Caco-2 (cell line): ENCODE data around the gene WDR82. TPM values are rescaled to one million over a fixed set of nuclear protein-coding genes. Genes with fewer than 3 reads are reported as not detected.
A peak's percentile ranks its signal among the peaks of the same experiment; 100 is the strongest.

Experiments used
- BruUV-seq: library from RNA; stranded (reverse); fragments of 400-500 nt; replicated peaks from 2 replicates; lab custom pipeline; 2021; lab: Mats Ljungman, UMichigan
- CTCF ChIA-PET: fragments of 300-600 bp; sonication (Branson Sonifier 250); formaldehyde crosslinking; loops from one replicate; lab custom pipeline; 2022; ENCODE audit warnings: antibody characterized with exemption; lab: Charles Lee
- POLR2A ChIA-PET: fragments of 300-600 bp; sonication (Branson Sonifier 250); formaldehyde crosslinking; loops from one replicate; lab custom pipeline; 2022; ENCODE audit warnings: antibody characterized with exemption; lab: Charles Lee
- DNase-seq, 2 experiments: peaks; one replicate each; pipeline versions ENCODE4 v3.0.0 to v3.0.0-alpha.2; 2020 to 2022
- H3K27me3 ChIP-seq: replicated peaks from 2 replicates; pipeline ENCODE4 v1.6.0; 2011; ENCODE audit warnings: low read length; ENCODE audit not compliant: control insufficient read depth, insufficient read depth
- H3K36me3 ChIP-seq: 2 replicates; pipeline ENCODE4 v1.5.1; 2011; ENCODE audit warnings: low read length; ENCODE audit not compliant: control insufficient read depth, insufficient read depth
- H3K4me1 ChIP-seq: fragments of 250-450 bp; sonication (Bioruptor Pico); 2 replicates; pipeline ENCODE4 v1.5.1; 2020; ENCODE audit warnings: mild to moderate bottlenecking
- H3K4me3 ChIP-seq: 2 replicates; pipeline ENCODE4 v1.5.1; 2011; ENCODE audit warnings: low read depth, mild to moderate bottlenecking, control low read depth, low read length
- H3K9me3 ChIP-seq: fragments of 250-450 bp; sonication (Bioruptor Pico); 2 replicates; pipeline ENCODE4 v1.5.1; 2020; ENCODE audit warnings: mild to moderate bottlenecking, moderate library complexity
- H3K27ac Mint-ChIP-seq: one replicate; pipeline ENCODE4 v1.8.0; 2022; ENCODE audit warnings: mixed read lengths; ENCODE audit not compliant: unreplicated experiment
- H3K27me3 Mint-ChIP-seq: one replicate; pipeline ENCODE4 v1.8.0; 2022; ENCODE audit warnings: mixed read lengths; ENCODE audit not compliant: insufficient read depth, unreplicated experiment
- H3K36me3 Mint-ChIP-seq: one replicate; pipeline ENCODE4 v1.8.0; 2022; ENCODE audit warnings: mild to moderate bottlenecking, mixed read lengths; ENCODE audit not compliant: insufficient read depth, unreplicated experiment
- H3K4me1 Mint-ChIP-seq: one replicate; pipeline ENCODE4 v1.8.0; 2022; ENCODE audit warnings: low read depth, mixed read lengths; ENCODE audit not compliant: unreplicated experiment
- H3K4me3 Mint-ChIP-seq: one replicate; pipeline ENCODE4 v1.8.0; 2022; ENCODE audit warnings: mild to moderate bottlenecking, moderate library complexity, mixed read lengths; ENCODE audit not compliant: unreplicated experiment
- H3K9me3 Mint-ChIP-seq: one replicate; pipeline ENCODE4 v1.8.0; 2022; ENCODE audit warnings: mixed read lengths; ENCODE audit not compliant: unreplicated experiment
- CTCF ChIP-seq, 2 experiments: fragments of 200-600 bp in 1 of 2; IDR thresholded peaks; 1 replicate in 1 of 2; 2 replicates in 1 of 2; pipeline versions ENCODE4 v1.5.1 to v1.8.0; 2011 to 2022; ENCODE audit warnings: antibody characterized with exemption in 1 of 2, control low read depth in 1 of 2, inconsistent platforms in 1 of 2, low read depth in 1 of 2, low read length in 1 of 2, mild to moderate bottlenecking in 1 of 2, moderate library complexity in 1 of 2; ENCODE audit not compliant: insufficient read depth in 1 of 2, severe bottlenecking in 1 of 2, unreplicated experiment in 1 of 2
- intact Hi-C: fragments of 100-400 bp; cut with micrococcal nuclease; formaldehyde crosslinking; loops from one replicate; pipeline ENCODE4 v1.10.0; 2022; ENCODE audit not compliant: unreplicated experiment
- total RNA-seq: library from RNA; stranded (reverse); gene quantifications from 2 replicates; pipeline ENCODE4 v1.2.3, GENCODE V29; 2022

WDR82 gene
- total RNA-seq, 1 experiment from 2014 or later: 67.1 TPM

GRCh38 chr3:52292247-52293065, 14.0 kb upstream of the WDR82 start:
- H3K4me1 Mint-ChIP-seq: peaks cover 28% of the 10 kb centered on the region
- no TSS peak for BruUV-seq
- H3K4me1 ChIP-seq: peaks cover 25% of the 10 kb centered on the region
- H3K36me3 ChIP-seq: peaks cover 12% of the 10 kb centered on the region
- H3K9me3 ChIP-seq: no peaks in the 10 kb centered on the region
- peaks cover 60% of the 10 kb centered on the region for H3K36me3 Mint-ChIP-seq
- H3K27me3 Mint-ChIP-seq: no peaks in the 10 kb centered on the region
- H3K27me3 ChIP-seq: no peaks in the 10 kb centered on the region
- H3K4me3 ChIP-seq: peak overlapping the region; percentile 89
- H3K27ac Mint-ChIP-seq: peak overlapping the region; percentile 63
- intact Hi-C loops: no loop called here
- CTCF ChIA-PET: no interaction called here
- H3K4me3 Mint-ChIP-seq: peak overlapping the region; percentile 80
- POLR2A ChIA-PET: interaction anchor here (0.7 kb wide), 1 partner anchor 16 kb away, joined by 3 read pairs; no protein-coding TSS in a partner anchor
- no peaks in the 10 kb centered on the region for H3K9me3 Mint-ChIP-seq
- no peak for TF ChIP-seq CTCF (IDR thresholded peaks at IDR 0.05; ENCODE audit: insufficient read depth in 1 of 2, low read depth in 1 of 2, low read length in 1 of 2, severe bottlenecking in 1 of 2, unreplicated experiment in 1 of 2)
- DNase-seq: no peak

- H3K4me1 Mint-ChIP-seq: peaks cover 32% of the 10 kb centered on the region
- no peaks in the 10 kb centered on the region for H3K27me3 ChIP-seq
- BruUV-seq: no TSS peak
- H3K36me3 Mint-ChIP-seq: peaks cover 58% of the 10 kb centered on the region
- peak overlapping the region; percentile 63 for H3K27ac Mint-ChIP-seq
- no peaks in the 10 kb centered on the region for H3K9me3 ChIP-seq
- peak overlapping the region; percentile 89 for H3K4me3 ChIP-seq
- ChIA-PET POLR2A (no interaction called here), CTCF (interaction anchor here (1.2 kb wide), 1 partner anchor 10 kb away, joined by 3 read pairs; no protein-coding TSS in a partner anchor)
- intact Hi-C loops: loop anchor here (1.0 kb wide), 1 partner anchor 48 kb away; no protein-coding TSS in a partner anchor
- peak overlapping the region; percentile 80 for H3K4me3 Mint-ChIP-seq
- TF ChIP-seq CTCF (IDR thresholded peaks at IDR 0.05; ENCODE audit: insufficient read depth in 1 of 2, low read depth in 1 of 2, low read length in 1 of 2, severe bottlenecking in 1 of 2, unreplicated experiment in 1 of 2): peak; percentile 58 to 64
- peaks cover 22% of the 10 kb centered on the region for H3K4me1 ChIP-seq
- H3K9me3 Mint-ChIP-seq: no peaks in the 10 kb centered on the region
- DNase-seq: peak; percentile 49 to 65
- H3K36me3 ChIP-seq: peaks cover 12% of the 10 kb centered on the region
- H3K27me3 Mint-ChIP-seq: no peaks in the 10 kb centered on the region
Measured at GRCh38 chr3:52291508-52292181, 13.2 kb upstream of the WDR82 start.
